ENCODE results near the gene CHD9.

DNA sequence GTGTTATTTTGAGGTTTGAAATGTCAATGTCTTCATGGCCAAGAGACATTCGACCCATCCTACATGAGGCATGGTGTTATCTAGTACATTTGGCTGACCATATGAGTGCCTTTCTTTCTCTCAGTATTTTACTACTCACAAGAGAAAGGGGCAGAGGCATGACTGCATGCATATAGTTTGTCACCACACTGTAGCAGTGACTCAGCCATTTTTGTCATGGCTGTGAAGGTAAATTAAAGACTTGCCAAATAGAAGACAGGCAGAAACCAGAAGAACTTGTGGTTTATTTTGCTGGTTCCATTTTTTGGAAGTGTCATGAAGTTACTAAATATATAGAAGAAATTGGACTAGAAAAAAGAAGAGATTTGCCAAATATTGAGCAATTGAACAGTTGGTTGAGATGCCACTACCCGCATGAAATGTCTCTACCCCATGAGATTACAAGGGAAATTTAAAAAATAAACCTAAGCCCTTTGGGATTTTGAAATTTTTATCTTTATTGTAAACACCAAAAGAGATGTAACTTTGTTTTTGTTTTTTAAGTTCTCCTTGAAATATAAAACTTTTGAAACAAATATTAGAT lies 170.3 kb downstream of the CHD9 start:
- TF ChIP-seq SUZ12 (IDR thresholded peaks at IDR 0.05; ENCODE audit: extremely low read depth, insufficient read depth, insufficient read length) (no peak), YY1 (IDR thresholded peaks at IDR 0.05; ENCODE audit: insufficient read depth, insufficient read length) (no peak), ZNF274 (IDR thresholded peaks at IDR 0.05; ENCODE audit: low read depth, low read length) (no peak)

Measured in NT2/D1 (cell line).